PC-3 (cell line): ENCODE results near the gene LMO7.
A peak's percentile ranks its signal among the peaks of the same experiment; 100 is the strongest.

Source experiments
- CTCF ChIP-seq: fragments of 300-600 bp; sonication (generic); conservative IDR thresholded peaks from 2 replicates; pipeline ENCODE4 v1.5.1; 2017; ENCODE audit warnings: antibody characterized with exemption, low read depth, mild to moderate bottlenecking, low read length
- EZH2 ChIP-seq: fragments of 300-600 bp; sonication (generic); IDR thresholded peaks from one replicate; pipeline ENCODE4 v1.6.1; 2017; ENCODE audit warnings: antibody characterized with exemption, mild to moderate bottlenecking, low read length; ENCODE audit not compliant: unreplicated experiment

GRCh38 chr13:75876142-75877050 is 240.3 kb downstream of the LMO7 start:
- TF ChIP-seq CTCF (peak; percentile 74), EZH2 (no peak)
